GM21619 (cell line): ENCODE measurements around the gene UBIAD1.

Experiments used
- ATAC-seq: cut with Tn5 transposase; IDR thresholded peaks from one replicate; pipeline ENCODE4 v1.9.1; 2021; ENCODE audit not compliant: unreplicated experiment

Gene UBIAD1

GRCh38 chr1:11337580-11338073, 64.6 kb downstream of the UBIAD1 start:
- no peak for ATAC-seq
